GM15510 (cell line): ENCODE data around the gene FHIP2A.

Experiments used
- POLR2A ChIP-seq: IDR thresholded peaks from 3 replicates; pipeline ENCODE4 v1.6.1; 2011; ENCODE audit warnings: borderline replicate concordance; ENCODE audit not compliant: insufficient read length; ENCODE audit errors: extremely low read depth

The FHIP2A gene

GRCh38 chr10:114870486-114870885 is 48.9 kb downstream of the FHIP2A start:
- TF ChIP-seq POLR2A: no peak

- TF ChIP-seq POLR2A: no peak
Observed at GRCh38 chr10:114871379-114871778, 49.8 kb downstream of the FHIP2A start.
